NCI-H460 (cell line): Measurements from ENCODE around the gene CAMTA1. TPM values are rescaled to one million over a fixed set of nuclear protein-coding genes. Genes with fewer than 3 reads are reported as not detected.

ENCODE experiments used
- DNase-seq: peaks from one replicate; pipeline ENCODE4 v3.0.0-alpha.2; 2016; ENCODE audit warnings: low read depth; ENCODE audit errors: extremely low read depth
- total RNA-seq: library from RNA; depleted of rRNA; stranded (reverse); fragments of >200 nt; shearing (Covaris generic); gene quantifications from 2 replicates; pipeline ENCODE4 v1.2.3, GENCODE V29; 2014

CAMTA1 gene
- total RNA-seq, 1 experiment from 2014 or later = 39.9 TPM

DNA sequence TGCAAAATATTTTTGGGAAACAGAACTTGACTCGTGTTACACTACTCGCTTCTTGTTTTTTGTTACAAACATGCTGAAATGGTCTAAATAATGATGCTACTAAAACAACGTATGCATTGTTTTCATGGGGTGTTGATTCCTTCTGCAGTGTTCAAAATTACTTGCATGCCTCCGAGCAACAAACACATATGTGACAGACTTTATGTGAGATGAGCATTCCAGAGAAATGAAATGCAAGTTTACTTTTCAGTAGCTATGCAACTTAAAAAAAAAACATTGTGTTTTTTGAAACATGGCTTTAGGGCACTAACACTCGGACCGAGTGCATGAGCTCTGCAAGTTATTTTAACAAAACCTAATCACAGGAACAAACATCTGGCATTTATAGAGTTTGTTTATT, 84.8 kb downstream of the CAMTA1 start:
- DNase-seq = peak; percentile 38

GRCh38 chr1:6870571-6870970, 85.3 kb downstream of the CAMTA1 start:
- no peak for DNase-seq

DNA sequence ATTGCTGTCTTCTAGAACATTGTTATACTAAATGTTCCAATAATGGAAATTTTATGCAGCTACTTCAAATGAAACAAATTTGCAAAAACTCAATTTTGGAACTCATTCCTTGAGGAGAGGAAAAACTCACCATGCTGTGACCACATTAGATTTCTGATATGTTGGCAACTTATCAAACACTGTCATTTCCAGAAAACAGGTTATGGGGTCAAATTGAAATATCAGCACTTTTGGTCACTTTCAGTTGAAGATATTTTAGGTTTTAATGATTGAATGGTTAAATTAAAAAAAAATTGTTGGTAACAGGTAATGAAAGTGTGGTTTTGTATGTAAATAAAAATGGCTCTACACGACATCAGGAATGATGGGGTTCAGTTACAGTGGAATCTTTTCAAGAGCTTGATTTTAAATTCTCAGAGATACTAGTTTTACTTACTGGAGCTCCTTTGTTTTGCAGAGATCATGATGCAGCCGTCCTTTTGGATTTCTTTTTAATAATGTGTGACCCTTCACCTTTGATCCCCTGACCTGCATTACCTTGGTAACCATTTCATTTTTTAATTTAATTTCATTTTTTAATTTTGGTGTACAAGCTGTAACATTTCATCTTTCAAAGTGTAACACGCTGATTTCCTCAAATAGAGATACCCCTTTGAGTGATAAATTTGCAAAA, 86.2 kb downstream of the CAMTA1 start:
- DNase-seq = no peak

GRCh38 chr1:6872573-6873261, 87.5 kb downstream of the CAMTA1 start:
- no peak for DNase-seq

DNA sequence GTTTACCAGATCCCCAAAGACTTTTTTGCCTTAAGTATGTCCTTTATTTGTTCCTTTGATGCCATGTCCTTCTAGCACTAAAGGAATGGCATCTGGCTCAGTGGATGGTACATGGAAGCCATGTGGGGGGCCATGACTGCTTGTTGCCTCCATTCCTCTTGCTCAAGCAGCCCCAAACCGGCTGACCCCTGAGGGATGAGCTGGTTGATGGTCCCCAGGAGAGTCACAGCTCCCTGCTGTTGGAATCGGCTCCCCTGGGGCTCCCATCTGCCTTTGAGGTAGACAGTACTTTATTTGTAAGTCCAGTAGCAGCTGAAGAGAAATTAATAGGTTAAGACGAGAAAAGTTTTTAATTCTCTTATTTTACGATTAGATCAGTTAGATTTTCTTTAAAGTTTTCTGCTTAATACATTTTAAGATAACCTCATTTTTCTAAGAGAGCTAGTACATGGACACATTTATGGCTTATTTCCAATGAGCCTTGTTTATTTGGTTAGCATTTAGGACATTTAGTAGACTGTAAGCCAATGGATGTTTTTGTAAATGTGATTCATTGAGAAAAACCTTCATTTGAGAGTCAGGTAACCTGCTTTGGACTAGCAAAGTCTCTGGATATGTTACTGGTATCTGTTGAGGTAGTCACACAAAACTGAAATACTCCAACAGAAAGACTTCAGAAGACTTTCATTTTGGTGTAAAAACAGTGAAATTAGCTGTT, 88.2 kb downstream of the CAMTA1 start:
- no peak for DNase-seq

DNA sequence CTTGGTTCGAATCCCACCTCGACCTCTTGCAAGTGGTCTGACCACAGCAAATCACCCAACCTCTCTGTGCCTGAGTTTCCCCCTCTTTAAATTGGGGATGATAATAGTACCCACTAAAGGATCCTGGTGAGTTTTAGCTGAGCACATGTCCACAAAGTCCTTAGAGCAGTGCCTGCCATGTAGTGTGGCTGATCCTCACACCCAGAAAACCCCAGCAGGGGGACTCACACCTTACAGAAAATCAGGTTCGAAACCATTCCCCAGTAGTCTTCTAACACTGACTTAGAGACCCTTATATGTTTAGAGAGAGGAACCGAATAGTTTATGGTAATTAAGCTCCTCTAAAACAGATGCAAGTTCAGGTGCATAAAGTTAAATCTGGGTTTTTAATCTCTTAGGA, 89.0 kb downstream of the CAMTA1 start:
- DNase-seq = no peak

GRCh38 chr1:6880951-6881690, 95.9 kb downstream of the CAMTA1 start:
- DNase-seq = no peak

- DNase-seq = no peak
Measured at GRCh38 chr1:6882414-6882813, 97.2 kb downstream of the CAMTA1 start.

- DNase-seq = no peak
Measured at GRCh38 chr1:6884652-6885153, 99.4 kb downstream of the CAMTA1 start.

GRCh38 chr1:6885426-6885825, 100.2 kb downstream of the CAMTA1 start:
- DNase-seq = no peak

DNA sequence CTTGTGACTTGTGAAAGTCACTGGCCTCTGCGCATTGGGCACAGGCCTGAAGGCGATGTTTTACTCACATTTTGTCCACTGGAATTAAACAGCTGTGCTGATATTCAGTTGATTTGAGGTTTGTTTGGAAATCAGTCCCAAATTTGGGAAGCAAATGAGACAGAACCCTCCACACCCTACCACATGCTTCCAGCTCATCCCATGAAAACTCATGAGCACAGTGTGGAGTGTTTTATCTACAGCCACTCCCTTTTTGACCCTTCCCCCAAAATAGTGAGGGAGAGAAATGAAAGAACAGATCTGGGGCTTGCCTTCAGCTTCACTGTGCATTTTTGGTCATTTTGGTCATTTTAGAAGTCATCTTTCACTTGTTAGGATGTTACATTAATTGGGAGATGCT, 101.3 kb downstream of the CAMTA1 start:
- no peak for DNase-seq

GRCh38 chr1:6888268-6888667, 103.0 kb downstream of the CAMTA1 start:
- no peak for DNase-seq

DNA sequence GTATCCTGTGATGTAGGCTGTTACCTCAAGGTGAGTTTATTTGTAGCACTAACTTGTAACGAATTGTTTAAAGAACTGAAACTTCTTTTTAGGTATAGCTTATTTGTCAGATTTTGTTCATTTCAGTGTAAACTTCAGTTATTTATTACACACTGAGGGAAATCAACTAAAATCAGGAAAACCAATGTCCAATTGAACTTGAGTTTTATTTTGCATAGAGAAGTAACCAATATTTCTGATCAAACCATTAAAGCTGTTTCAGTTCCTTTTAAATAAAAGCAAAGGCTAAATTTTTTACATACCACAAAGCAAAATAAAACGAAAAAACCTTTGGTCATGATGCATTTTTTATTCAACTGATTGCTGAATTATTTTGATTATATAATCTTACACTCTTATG, 103.6 kb downstream of the CAMTA1 start:
- no peak for DNase-seq

DNA sequence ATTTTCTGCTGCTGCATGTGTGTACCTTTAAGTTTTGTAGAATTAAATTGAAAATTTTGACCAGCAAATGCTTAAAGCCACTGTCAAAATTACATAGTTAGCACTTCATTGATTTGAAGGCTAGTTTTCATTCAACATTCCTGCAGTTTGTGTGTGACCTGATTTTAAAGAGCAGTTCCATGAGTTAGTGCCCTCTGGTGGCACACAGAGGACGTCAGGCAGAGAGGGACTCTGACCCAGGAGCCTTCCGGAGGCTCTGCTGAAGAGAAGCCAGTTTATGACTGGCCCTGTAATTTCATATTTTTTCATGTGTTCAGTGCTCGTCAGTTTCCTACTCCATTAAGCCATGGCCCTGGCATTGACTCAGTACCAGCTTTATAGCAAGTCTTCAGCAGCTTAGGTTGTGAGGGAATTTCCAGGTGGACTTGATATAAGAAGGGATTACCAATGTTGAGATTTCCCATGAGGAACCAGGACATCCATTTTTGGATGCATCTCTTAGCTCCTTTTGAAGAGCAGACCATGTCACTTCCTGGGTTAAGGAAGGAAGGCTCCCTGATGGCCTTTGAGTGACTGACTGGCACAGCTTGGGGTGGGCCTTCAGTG, 104.7 kb downstream of the CAMTA1 start:
- peak; percentile 53 for DNase-seq

- no peak for DNase-seq
Measured at GRCh38 chr1:6890686-6891085, 105.4 kb downstream of the CAMTA1 start.

DNA sequence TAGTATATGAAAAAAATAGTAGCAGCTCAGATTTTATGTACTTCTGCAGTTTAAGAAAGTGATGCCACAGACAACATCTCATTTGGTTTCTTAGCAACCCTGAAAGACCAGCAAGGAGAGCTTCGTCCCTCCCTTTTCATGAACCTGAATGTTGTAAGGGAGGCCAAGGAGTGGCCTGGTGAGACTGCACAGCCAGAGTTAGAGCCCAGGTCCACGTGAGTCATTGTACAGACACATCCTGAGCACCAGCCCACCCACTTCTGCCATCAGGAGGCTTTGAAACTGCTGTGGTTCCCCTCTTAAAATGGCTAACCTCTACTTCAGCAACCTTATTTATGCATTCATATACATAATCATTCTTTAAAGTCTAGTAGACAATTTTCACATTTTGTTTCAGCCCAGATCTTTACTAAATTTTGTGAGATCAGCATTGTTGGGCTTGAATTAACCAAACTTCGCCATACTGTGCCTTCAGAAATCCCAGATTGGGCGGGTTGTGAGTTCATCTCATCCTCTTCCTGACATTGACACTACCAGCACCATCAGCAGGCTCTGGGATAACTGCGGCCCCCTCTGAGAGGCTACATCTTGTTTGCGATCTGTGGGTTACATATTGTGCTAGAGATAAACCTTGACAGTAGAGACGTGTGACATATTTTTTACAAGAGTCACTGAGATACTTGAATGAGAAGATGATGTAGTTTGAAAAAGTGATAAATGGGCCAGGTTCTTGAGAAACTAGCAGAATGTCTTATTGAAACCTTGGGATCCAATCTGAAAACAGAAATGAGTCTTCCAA, 106.7 kb downstream of the CAMTA1 start:
- no peak for DNase-seq

DNA sequence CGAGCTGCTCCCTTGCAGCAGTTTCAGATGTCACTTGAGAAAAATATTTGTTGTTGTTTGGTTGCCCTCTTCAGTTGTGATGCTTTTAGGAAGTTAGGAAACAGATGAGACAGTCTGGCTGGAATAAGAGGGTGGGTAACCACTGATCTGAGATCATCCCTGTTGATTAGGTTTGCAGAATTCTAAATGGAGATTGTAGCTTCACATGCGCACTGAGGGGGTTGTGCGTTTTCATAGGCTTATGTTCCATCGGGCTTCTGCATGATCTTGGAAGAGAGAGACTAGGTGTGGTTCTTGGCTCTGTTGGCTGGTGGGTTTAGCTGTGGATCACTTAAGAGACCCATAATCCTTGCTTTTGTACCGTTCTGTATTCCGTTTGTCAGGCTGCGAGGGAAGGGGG, 108.1 kb downstream of the CAMTA1 start:
- DNase-seq = no peak

DNA sequence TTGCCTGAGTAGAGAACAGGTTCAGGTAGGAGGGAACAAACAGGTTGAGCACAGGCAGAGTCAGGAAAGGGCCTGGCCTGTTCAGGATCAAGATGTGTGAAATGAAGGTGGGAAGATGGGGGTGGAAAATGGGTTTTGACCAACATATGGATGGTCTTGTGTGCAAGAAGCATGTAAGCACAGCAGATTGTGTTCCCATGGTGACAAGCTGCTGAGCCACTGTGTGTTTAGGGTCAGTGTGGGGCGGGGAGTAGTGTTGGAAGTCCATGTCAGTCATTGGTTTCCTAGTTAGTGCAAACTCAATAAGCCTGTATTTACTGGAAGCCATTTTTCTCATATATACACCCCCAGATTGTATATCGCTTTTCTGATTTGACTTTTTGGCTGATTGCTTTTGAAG, 111.9 kb downstream of the CAMTA1 start:
- DNase-seq = no peak

- DNase-seq = no peak
Measured at GRCh38 chr1:6898974-6899539, 113.8 kb downstream of the CAMTA1 start.
